ENCODE data around the gene TRIM66.

Gene TRIM66, protein sequence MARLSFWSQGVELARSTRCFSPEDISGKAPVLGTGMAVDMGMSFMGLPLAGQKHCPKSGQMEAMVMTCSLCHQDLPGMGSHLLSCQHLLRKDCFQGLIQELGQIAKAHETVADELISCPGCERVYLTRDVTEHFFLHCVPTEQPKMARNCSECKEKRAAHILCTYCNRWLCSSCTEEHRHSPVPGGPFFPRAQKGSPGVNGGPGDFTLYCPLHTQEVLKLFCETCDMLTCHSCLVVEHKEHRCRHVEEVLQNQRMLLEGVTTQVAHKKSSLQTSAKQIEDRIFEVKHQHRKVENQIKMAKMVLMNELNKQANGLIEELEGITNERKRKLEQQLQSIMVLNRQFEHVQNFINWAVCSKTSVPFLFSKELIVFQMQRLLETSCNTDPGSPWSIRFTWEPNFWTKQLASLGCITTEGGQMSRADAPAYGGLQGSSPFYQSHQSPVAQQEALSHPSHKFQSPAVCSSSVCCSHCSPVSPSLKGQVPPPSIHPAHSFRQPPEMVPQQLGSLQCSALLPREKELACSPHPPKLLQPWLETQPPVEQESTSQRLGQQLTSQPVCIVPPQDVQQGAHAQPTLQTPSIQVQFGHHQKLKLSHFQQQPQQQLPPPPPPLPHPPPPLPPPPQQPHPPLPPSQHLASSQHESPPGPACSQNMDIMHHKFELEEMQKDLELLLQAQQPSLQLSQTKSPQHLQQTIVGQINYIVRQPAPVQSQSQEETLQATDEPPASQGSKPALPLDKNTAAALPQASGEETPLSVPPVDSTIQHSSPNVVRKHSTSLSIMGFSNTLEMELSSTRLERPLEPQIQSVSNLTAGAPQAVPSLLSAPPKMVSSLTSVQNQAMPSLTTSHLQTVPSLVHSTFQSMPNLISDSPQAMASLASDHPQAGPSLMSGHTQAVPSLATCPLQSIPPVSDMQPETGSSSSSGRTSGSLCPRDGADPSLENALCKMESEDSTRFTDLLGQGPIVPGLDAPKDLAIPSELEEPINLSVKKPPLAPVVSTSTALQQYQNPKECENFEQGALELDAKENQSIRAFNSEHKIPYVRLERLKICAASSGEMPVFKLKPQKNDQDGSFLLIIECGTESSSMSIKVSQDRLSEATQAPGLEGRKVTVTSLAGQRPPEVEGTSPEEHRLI (N-terminal part only)

DNA sequence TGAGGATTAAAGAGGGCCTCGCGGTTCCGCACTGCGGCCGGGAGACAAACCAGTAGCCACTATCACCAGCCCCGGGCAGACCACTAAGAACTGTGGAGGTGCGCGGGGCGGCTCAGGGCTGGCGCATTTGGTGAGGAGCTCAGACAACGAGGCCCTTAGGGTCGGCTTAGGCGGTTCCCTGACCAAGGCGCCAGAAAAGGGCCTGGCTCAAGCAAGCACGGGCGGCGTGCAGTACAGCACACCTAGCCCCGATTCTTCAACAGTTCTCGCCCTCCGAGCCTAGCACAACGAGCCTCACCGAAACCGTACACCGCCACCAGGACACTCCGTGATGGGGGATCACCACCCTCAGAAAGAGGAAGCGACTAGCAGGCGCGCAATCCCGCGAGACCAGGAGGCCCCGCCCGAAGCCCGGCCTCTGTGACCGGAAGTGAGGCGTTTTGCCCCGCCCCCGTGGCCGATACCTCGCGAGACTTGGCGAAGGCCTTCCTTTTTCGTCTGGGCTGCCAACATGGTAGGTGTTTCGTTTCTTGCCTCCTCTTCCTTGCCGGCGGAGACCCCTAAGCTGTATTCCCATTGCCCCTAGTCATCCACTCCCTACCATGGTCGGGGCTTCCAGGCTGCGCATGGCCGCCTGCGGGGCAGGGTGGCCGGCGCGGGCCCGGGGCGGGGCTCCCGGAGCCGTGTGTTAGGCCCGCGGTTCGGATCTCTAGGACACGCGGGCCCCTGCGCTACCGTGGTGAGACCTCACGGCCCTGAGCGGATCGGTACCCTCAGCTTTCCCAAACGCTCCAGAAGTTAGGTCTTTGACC, at the start of gene TRIM66, which contains the start of gene RPL27A:
TRIM66 (minus strand) TSS at position 363 of the 812 bp plus-strand sequence. CDS start 10,391 bp downstream, outside the sequence.
RPL27A (plus strand) TSS at position 490 of the 812 bp plus-strand sequence; CDS start at position 512, 22 bp downstream.
- peak; percentile 97 for DNase-seq

DNA sequence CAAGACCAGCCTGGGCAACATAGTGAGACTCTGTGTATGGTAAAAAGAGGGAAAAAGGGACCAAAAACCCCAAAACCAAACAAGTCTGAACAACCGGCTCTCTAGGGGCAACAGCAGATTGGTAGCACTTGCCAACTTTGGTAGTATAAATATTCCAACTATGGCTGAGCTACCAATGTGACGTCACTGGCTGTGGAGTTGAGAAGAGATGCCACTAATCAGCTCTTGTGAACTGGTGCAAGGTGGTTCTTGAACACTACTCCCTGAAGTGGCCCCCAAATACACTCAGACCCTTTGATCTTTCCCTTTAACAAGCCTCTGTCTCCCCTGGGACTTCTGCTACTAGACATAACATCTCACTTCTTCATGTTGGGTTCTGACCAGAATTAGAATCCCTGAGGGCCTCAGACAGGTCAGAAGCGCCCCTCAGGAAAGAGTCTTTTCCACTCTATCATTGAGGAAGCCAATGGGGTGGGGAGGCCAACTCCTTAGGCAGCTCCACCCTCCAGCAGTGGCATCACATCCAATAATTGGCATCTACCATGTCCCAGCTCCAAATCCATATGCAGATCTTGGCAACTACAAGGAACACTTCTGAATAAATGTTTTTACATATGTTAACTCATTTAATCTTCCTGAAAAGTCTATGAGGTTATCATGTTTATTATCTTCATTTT, 49.3 kb upstream of the TRIM66 start:
- no peak for DNase-seq

DNA sequence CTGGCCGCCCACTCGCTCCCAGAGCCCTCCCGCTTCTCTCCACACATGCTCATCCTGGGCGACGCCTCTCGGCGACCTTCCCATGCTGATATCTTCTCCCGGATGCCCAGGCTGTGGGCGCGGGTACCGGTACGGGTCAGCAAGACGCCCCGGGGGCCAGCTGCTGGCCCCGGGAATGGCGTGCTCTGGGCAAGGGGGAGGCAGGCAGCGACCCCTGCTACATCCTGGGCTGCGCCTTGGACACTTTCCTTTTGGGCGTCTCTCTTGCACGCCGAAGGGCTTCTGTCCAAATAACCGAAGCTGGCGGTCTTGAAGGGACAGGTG, 48.2 kb upstream of the TRIM66 start:
- DNase-seq = no peak

DNA sequence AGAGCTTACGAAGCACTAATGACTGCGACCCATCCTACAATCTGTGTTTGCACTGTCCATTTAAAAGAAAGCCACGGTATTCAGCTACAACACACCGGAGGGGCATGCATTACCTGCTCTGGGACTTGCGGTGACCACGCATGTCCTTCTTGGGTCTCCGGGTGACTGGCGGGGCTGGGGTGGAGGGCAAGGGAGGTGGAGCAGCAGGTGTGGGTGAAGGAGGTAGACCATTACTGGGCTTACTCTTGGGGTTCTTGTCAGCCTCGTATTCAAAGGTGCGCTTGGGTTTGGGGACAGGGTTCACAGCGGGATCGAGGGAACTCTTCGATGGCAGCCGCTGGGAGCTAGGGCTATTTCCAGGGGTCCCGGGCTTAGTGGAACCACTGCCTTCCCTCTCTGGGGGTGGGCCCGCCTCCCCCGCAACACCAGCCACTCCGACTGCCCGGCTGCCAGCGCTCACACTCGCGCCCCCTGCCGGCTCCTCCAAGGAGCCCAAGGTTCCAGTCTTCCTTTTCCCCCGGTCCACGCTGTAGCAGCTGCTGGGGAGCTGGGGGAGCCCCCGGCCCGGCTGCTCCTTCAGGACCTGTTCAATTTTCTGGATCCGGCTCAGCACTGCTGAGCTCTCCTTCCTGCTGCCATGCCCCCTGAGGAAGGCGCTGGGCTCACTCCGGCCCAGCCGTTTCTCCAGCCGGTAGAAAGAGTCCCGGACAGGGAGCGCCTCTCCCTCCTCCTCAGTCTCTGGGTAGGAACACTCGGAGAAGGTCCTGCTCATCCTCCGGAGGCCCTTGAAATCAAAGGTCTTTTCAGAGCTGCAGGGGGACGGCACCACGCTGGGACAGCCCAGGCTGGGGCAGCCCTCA, 47.6 kb upstream of the TRIM66 start:
- DNase-seq = no peak

DNA sequence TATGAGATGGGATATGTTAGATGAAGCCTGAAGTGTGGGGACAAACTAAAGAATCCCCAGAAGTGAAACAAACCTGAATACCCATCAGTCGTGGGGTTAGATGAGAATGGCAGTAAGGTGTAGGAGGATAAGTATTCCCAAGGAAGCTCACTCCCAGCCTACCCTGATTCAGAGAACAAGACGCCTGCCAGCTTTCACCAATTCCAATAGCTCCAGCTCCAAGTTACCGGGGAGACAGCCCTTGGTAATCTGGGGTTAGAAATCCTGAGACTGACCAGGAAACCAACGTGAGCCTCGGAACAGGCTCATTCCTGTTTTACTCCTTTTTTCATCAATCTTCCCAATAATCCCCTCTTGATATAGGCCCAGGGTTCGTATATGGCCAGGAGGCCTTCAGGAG, 46.6 kb upstream of the TRIM66 start:
- DNase-seq = no peak

DNA sequence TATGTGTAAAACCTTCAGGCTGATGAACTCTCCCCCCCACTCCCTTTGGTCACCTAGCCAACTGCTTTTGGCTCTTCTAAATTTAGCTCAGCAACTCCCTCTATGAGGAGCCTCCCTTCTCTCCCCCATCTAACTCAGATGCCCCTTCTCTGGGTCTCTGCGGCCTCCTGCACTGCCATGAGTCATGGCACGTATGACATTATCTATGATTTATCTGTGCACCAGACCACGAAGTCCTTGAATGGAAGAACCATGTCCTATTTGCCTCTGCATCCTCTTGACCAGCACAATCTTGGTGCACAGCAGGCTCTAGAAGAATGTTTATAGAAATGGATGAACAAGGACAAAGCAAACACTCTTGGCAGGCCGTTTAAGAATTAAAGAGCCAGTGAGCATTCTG, 46.1 kb upstream of the TRIM66 start:
- no peak for DNase-seq

DNA sequence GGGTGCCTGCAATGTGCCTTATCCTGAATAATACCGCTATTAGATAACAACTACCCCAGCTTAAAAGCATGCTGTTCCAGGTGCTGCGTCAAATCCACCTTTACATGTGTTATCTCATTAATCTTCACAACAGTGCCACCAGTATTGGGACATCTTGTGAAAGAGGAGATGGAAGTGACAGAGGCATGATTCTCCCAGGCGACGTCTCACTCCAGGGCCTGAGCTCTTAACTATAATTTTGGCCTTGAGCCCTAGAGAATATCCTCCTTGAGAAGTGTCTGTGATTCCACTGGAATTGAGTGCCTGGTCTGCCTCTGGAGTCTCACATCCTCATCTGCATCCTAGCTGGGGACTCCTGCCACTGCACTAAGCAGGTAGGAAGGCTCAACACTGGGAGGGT, 43.9 kb upstream of the TRIM66 start:
- DNase-seq = no peak

DNA sequence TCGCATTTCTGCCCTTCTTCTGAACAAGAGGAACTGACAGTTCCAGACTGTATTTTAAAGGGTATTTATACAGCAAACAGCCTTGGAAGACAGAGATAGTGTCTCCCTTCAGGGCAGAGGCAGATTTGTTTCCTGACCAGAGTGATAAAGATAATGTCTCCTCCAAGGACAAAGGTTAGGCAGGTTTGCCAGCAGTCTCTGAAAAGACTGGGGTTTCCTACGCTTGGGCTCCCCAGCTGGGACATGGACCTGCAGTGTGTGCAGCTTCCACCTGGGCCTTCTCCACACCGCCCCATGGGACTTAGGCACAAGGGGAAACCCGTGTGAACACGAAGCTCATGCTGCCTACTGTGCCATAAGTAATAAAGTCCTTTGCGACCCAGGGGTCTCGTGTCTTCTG, 42.2 kb upstream of the TRIM66 start:
- no peak for DNase-seq

DNA sequence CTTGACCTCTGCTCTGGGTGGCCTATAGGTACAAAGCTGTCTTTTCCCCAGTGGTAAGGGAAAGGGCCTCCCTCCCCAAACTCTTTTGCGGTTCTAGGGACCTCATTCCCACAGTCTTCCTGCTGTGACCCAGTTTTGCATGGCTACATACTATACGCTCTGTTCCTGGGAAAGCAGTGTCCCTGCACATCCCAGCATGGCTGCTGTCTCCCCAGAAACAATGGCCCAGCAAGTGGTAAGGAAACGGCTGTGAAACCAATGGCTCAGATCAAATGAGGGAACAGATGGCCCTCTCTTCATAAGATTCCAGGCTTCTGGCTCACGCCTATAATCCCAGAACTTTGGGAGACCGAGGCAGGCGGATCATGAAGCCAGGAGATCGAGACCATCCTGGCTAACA, 41.2 kb upstream of the TRIM66 start:
- DNase-seq = no peak

DNA sequence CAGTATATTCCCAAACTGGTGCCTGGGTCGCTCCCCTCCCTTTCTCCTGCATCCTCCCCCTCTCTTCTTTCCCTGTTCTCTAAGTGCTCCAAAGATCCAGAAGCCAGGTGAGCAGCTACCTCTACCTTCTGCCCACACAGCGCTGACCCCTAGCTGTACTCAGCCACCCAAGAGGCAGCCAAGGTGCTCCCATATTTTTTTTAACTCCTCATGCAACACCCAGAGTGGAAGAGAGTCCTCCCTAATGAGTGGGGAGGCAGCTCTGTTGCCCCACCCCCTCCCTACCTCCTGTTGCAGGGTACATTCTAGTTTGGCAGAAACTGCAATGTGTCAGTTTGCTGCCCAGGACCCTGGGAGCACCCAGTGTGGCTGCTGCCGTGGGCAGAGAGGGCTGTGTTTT, 40.3 kb upstream of the TRIM66 start:
- DNase-seq = no peak

DNA sequence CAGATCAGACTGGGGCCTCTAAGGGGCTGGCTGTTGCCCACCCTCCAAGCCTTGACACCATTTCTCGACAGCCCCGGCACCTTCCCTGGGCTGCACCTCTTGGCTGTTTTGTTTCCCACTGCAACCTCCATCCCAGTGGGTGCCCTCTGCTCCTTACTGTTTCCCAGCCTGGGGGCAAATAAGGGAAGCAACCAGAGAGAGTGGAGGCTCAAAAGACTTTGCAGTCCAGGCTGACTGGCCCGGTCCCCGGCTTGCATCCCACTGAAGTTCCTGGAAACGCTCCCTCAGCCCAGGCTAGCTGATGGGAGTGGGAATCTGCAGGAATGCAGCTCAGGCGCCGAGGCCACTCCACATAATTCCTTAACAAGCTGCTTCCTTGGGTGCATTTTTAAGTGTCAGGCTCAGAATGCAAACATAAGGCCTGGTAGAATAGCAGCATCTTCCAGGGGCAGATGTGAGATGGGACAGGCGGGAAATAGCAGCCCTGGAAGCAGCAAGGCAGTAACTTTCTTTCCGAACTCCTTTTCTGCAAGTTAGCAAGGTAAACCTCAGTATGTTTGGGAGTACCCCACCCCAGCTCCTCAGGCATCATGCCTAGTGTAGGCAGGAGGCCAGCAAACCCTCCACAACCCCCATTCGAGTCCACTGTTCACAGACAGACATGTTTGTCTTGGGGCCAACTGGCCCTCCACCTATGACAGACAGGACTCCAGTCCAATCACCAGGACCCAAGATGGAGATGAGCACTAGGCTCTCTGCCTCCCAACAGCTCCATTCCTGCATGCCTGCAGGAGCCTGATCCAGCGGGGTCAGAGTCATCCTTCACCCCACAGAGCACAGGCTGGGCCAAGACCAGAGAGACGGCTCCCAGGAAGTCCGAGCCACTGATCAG, 39.4 kb upstream of the TRIM66 start:
- DNase-seq = no peak

DNA sequence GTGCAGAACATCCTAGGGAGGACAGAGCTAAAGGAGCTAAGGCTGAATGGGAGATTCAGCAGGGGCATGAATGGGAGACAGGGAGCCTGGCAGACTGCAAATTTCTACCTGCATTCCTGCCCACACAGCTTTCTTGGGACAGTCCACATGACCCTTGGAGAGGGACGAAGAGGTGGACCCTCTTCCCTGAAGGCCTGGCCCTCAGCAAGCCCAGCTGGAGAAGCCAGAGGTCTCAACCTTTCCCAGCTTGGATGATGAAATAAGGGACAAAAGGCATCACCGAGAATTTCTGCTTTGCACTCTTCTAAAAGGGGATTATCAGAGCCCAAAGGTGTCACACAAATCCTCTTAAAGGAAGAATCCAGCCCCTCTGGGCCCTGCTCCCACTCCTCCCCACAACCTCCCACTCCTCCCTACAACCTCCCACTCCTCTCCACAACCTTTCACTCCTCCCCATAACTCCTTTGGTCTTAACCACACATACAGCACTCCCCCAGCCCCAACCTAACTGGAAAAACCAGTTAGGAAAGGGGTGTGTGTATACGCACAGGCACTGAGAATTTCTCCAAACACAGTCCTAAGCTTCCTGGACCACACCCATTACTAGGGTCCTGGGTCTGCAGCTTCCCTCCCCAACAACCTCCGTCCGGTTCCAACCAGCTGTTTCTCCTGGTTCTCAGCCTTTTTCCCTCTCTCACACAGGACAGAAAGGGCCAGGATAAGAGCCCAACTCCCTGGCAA, 38.6 kb upstream of the TRIM66 start:
- DNase-seq = peak; percentile 39

DNA sequence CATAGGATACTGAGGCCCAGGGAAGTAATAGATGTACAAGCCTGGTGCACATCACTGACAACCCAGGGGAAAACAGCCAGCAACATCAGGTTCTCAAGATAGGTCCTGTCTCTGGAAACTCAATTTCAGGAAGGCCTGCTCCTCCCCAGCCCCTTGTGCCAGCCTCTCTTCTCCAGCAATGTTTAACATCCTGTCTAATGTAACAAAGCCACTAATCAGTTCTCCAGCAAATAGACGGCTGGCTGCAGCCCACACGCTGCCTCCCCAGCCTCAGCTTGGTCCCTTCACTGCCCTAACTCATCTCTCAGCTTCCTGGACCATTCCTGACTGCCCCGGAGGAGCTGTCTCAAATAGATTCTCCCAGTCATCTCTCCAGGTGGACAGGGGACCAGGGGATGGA, 37.9 kb upstream of the TRIM66 start:
- no peak for DNase-seq

DNA sequence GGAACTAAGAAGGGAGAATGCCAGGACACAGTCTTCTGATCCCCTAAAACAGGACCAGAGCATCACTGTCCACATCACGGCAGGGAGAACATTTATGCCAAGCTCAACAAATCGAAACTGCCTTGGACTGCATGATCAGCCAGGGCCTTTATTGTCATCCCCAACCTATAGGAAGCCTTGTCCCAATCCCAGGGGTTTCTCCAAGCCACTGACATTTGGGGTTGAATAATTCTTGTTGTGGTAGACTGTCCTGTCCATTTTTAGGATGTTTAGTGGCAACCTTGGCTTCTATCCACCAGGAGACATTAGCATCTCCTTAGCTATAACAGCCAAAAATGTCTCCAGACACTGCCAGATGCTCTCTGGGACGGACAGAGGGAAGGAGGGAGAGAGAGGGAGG, 37.3 kb upstream of the TRIM66 start:
- no peak for DNase-seq

DNA sequence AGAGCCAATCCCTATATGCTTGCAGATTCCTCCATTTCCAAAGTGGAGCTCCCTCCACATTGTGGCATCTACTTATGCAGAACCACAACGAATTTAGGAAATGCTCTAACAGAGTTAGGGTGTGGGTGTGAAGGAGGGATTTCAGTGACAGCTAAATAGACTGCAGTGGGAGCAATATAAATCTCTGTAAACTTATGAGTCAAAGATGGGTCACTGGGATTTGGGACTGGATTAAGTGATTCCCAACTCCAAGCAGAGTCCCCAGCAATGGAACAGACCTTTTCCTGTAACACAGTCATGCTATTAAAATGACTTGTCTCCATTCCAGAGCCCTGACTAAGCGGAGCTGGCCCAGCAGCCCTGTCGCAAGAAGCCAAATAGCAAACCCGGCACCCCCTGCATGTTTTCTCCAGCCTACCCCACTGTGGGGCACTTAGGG, 36.8 kb upstream of the TRIM66 start:
- no peak for DNase-seq

DNA sequence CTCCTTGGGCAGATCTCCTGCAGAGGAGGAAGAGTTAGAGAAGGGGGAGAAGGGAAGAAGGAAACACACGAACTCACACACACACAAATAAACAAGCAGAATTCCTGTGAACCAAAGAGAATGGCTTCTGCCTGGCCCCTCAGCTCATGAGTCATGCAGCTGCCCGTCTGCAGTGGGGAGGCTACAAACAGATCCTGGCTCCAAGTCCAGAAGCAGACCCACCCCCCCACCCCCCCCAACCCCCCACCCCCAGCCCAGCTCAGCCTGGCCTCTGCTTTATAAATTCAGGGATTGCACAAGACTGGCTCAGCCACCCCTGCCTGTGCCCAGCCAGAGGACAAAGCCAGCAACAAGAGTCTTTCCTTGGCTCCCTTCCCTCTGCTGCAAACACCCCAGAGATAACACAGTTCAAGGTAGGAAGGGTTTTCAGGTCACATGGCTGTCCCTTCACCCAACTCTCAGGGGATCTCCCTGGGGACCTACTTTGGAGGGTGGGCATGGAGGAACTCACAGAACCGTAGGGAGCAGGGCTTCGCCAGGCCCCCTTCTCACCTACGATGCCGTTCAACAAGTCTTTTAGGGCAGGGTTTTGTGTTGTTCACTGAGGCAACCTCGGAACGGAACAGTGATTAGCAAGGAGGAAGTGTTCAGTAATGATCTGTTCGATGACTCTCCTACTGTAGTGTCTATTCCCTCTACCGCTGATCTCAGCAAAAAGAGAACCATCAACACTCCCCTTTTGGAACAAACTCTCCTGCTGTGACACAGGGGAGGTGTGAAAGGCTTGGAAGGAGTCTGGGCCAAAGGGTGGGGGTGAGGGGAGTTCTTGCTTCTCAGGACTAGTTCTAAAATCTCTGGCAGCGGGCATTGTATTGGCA, 35.6 kb upstream of the TRIM66 start:
- DNase-seq = no peak

DNA sequence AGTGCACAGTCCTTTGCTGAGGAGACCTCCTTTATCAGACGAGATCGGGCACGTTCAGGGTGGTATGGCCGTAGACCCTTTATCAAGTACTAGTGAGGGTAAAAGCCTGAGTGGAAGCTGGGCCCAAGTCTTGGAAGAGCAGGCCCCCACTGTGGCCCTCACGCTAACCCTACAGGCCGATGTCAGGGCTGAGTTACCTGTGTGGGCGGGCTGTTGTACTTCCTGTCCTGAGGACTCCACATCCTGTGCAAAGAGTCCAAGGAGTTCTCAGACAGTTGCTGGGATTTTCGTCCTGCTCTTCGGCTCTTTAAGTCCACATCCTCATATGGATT, 35.0 kb upstream of the TRIM66 start:
- no peak for DNase-seq

DNA sequence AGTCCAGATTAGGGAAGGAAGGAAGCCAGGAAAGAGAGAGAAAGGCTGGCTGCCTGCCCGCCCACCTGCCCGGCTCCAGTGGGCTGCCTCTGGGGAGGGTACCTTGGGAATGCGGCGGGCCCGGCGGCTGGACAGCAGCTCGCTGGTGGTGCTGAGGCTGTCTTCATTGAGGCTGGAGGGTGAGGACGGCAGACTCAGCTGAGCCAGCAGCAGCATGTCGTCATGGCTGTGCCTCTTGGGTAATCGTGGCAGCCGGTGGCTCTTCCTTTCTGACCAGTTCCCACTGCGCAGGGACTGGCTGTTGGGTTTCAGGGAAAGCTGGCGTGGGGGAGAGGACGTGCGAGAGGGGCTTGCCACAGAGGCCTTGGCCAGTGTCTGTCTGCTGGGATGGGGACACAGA, 33.0 kb upstream of the TRIM66 start:
- DNase-seq = no peak

Measured in NCI-H345 (cell line).